Neural crest cell (in vitro differentiated cells): ENCODE results near the gene NFIX. TPM values are rescaled to one million over a fixed set of nuclear protein-coding genes. Genes with fewer than 3 reads are reported as not detected.

Source experiments
- DNase-seq: peaks from one replicate; pipeline ENCODE4 v3.0.0; 2021; ENCODE audit warnings: low read depth, mixed read lengths, low spot score
- H3K27ac Mint-ChIP-seq: one replicate; pipeline ENCODE4 v1.8.0; 2021; ENCODE audit warnings: mild to moderate bottlenecking, mixed read lengths; ENCODE audit not compliant: unreplicated experiment
- H3K27me3 Mint-ChIP-seq: 2 replicates; pipeline ENCODE4 v1.8.0; 2021; ENCODE audit warnings: low read depth, mild to moderate bottlenecking, mixed read lengths
- H3K36me3 Mint-ChIP-seq: 2 replicates; pipeline ENCODE4 v1.8.0; 2021; ENCODE audit warnings: low read depth, mild to moderate bottlenecking, mixed read lengths
- H3K4me1 Mint-ChIP-seq: 2 replicates; pipeline ENCODE4 v1.8.0; 2021; ENCODE audit warnings: mixed read lengths
- H3K4me3 Mint-ChIP-seq: one replicate; pipeline ENCODE4 v1.8.0; 2021; ENCODE audit warnings: mild to moderate bottlenecking, mixed read lengths
- H3K9me3 Mint-ChIP-seq: 2 replicates; pipeline ENCODE4 v1.8.0; 2021; ENCODE audit warnings: mixed read lengths
- CTCF ChIP-seq: fragments of 200-600 bp; sonication (generic); conservative IDR thresholded peaks from 2 replicates; pipeline ENCODE4 v1.5.0; 2021; ENCODE audit warnings: antibody characterized with exemption, mild to moderate bottlenecking
- total RNA-seq: library from RNA; stranded (reverse); gene quantifications from 2 replicates; pipeline ENCODE4 v1.2.1, GENCODE V29; 2021

Gene NFIX
- total RNA-seq, 1 donor from 2014 or later = 0.68 TPM

DNA sequence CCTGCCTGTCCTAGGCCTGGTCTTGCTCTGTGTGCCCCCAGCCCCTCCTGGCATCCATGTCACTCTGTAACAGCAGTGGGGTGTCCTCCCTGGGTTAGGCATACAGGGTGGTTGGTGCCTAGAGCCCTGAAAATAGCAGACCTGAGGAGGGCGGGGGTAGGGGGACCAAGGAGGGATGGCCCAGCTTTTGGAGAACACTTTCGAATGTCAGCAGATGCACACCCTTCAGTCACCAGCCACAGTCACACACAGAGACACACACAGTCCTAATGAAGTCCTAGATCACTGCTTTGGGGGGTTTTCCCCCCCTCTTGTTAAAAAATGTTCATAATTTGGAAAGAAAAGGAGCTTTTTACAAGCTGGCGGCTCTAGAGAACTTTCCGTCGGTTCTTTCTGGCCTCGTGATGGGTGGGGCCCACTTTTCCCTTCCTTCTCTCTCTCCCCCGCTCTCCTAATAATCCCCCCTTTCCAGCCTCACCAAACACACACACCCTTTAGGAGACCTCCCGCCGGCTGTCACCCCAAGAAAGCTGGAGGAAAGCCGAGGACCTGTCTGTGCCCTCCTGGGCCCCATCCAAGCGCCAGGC, 59.4 kb downstream of the NFIX start:
- no peak for TF ChIP-seq CTCF
- DNase-seq = no peak
- Mint-ChIP-seq H3K4me3 (no peak overlapping the region), H3K36me3 (no peaks in the 10 kb centered on the region), H3K9me3 (no peaks in the 10 kb centered on the region), H3K27ac (no peak overlapping the region), H3K27me3 (peaks cover 100% of the 10 kb centered on the region), H3K4me1 (peaks cover 35% of the 10 kb centered on the region)

DNA sequence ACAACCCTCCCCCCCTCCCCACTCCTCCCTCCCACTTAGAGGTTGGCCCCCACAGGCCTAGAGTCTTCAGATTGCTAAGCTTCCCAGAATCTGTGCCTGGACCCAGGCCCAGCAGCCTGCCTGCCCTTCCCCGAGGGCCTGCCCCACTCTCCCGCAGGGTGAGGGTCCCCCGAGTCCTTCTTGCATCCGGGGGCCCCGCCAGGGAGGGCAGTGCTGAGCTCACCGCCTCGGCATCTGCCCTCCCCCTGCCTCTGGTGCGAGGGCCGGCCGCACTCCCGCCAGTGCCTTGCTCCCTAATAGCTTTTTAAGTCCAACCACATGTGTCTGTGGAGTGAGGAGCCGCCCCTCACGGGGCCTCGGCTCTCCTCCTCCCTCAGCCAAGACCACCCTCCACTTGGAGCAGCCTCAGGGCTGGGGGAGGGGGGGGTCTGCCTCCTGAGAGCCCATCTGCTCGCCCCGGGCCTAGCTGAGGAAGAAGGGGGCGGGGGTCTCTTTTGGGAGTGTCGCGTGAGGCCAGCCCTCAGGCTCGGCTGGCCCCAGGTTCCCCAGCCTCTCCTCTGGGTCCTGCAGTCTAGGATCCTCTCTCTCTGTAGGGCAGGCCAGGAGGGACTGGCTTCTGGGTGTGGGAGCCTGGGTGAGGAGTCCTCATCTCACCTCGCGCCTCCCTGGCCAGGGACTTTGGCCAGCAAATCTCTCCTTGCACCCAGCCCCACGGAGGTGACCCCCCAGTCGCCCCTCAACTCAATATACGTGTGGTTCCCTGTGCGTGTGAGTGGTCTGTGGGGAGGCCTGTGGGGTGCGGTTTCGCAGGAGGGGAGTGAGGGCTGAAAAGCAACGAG, 60.2 kb downstream of the NFIX start:
- DNase-seq = no peak
- Mint-ChIP-seq H3K27me3 (peaks cover 100% of the 10 kb centered on the region), H3K36me3 (no peaks in the 10 kb centered on the region), H3K9me3 (no peaks in the 10 kb centered on the region), H3K4me3 (no peak overlapping the region), H3K4me1 (peaks cover 35% of the 10 kb centered on the region), H3K27ac (no peak overlapping the region)
- TF ChIP-seq CTCF = no peak

- H3K4me3 Mint-ChIP-seq = no peak overlapping the region
- H3K36me3 Mint-ChIP-seq = no peaks in the 10 kb centered on the region
- H3K9me3 Mint-ChIP-seq = no peaks in the 10 kb centered on the region
- H3K27me3 Mint-ChIP-seq = peaks cover 100% of the 10 kb centered on the region
- H3K27ac Mint-ChIP-seq = no peak overlapping the region
- no peak for DNase-seq
- H3K4me1 Mint-ChIP-seq = peaks cover 39% of the 10 kb centered on the region
- no peak for TF ChIP-seq CTCF
Observed at GRCh38 chr19:13056052-13056660, 60.9 kb downstream of the NFIX start.

DNA sequence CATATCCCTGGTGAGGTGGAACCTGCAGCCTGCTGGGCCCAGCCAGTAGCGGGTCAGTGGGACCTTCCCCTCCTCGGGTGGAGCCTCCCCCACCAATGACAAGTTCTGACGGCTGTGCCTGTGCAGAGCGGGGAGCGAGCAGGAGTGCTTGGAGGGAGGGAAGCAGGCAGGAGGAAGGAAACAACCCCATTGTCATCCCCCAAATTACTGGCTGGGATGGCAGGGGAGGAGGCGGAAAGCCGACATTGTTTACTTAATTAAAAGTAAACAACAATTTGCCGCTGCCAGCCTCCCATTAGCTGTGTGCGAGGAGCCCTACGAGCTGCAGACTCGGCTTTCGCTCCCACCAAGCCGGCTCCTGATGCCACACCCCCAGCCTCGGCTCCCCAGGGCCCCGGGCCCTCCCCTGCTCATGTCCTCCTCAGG, 61.9 kb downstream of the NFIX start:
- DNase-seq = no peak

DNA sequence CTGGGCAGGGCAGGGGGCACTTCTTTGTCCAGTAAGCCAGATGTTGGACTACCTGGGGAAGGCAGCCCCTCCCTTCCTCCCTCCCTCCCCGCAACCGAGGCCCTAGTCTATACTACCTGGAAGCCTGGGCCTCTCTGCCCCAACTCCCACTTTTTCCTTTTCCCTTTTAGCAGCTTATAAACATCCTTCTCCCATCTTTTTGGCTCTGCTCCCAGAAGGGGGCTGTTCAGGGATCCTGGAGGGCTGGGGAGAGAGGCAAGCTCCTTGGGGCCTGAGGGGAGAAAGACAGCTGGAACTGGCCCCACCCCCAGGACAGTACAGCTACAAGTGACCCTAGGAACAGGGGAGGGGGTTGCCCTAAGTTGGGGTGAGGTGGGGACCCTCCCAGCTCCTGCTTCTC, 62.5 kb downstream of the NFIX start:
- Mint-ChIP-seq H3K27me3 (peaks cover 100% of the 10 kb centered on the region), H3K27ac (no peak overlapping the region), H3K36me3 (no peaks in the 10 kb centered on the region), H3K4me1 (peaks cover 30% of the 10 kb centered on the region), H3K4me3 (no peak overlapping the region), H3K9me3 (no peaks in the 10 kb centered on the region)
- no peak for TF ChIP-seq CTCF
- DNase-seq = no peak

More for the DNA sequence above, 61.9 kb downstream of the NFIX start:
- Mint-ChIP-seq H3K4me3 (no peak overlapping the region), H3K4me1 (peaks cover 33% of the 10 kb centered on the region), H3K27ac (no peak overlapping the region), H3K9me3 (no peaks in the 10 kb centered on the region), H3K36me3 (no peaks in the 10 kb centered on the region), H3K27me3 (peaks cover 100% of the 10 kb centered on the region)
- no peak for TF ChIP-seq CTCF
